ENCODE data around the gene EML6.

EML6 gene

DNA sequence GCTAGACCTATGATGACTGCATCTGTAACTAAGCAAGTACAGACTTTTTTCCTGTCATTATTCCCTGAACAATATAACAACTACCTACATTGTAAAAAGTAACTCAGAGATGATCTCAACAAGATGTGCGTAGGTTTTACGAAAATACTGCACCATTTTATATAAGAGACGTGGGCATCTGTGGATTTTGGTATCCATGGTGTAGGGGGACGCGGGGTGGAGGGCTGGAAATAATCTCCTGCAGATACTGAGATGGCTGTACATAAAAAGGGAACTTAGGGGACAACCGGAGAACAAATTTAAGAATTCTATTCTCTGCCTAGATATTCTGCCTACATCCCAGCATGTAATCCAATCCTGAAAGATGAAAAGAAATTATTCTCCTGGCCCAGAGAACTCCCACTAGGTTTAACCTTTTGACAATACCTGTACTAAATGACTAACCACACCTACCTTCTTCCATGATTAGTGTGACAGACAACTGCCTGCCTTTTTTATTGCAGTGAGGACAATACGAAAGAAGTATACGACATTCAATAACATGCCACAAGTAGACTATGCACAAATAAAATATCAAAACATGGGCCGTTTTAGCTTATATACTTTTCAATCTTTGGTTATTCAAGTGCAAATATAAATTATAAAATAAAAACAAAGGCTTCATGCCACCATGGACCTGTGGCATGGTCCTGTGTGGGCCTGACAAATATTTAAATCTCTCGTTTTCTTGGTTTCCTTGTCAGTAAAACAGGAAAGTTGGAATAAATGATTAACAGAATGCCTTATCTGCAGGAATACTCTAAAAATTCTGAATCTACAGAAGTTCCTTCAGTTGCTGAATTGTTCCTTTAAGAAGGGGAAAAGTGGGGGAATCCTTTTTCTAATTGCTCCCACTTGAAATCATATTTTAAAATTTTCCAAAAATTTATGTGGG, 280.5 kb downstream of the EML6 start:
- no peak for DNase-seq (ENCODE audit: low spot score)

DNA sequence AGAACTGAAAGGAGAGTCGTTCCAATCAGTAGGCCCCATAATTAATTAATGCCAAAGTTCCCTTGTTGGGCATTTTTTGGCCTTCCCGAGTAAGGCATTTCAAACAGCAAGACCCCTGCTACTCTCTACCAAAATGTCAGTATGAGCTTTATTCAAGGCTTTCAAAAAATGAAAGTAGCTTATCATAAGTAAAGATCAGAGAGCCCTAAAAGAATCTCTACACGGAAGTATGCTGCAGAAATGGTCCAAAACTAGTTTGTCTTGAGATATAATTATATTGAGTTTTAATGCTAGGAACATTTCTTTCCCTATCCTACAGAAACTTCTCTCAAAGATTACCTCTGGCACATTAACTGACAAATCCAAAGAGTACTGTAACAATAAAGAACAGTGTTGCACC, 282.8 kb downstream of the EML6 start:
- no peak for DNase-seq (ENCODE audit: low spot score)

DNA sequence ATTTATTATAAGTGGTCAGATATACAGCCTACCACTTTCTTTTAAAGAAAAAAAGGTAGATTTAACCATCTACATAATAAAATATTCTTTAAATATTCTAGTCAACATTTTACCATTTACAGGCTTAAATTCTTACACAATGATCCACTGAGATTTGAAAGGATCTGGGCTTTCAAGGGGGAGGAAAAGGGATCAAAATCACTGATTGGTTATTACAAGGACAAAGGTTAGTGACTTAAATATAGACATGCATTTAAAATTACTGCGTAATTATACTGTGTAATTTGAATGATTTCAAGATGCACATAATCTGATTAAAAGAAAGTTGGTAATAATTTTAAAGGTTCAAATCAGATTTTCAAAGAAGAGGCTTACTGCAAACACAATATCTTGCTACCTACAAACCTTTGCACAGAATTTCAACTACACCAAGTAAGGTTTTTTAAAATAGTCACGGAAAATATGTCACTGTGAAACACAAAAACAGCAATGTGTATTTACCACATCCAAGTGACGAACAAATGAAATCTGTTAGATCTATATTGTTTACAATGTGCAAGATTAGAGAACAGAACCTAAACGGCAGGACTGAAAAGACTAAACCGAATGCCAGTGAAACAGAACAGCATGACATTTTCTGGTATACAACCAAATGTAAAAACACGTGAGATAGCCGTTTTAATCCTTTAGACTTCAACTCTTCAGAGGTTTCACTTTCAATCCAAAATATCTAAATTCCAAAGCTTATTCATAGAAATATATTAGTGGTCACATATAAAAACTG, 286.0 kb downstream of the EML6 start:
- DNase-seq (ENCODE audit: low spot score): no peak

DNA sequence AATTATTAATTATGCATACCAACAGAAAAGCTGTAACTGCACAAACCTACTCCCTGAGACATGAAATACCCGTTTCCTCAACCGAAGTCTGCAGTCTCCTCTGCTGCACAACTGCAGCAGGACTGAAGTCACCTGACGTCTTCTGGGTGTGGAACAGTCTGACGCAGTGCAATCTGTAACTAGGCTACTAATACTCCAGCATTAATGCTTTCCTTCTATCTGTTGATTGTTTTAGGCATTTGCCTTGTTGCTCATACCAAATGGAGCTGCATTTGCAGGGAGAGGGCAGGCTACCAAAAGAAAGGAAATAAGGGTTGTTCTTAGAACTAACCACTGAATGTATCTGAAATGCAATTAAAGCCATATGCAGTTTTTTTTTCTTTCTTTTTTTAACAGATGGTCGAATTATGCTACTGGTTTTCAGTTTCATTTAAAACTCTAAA, 286.7 kb downstream of the EML6 start:
- peak; percentile 54 for DNase-seq (ENCODE audit: low spot score)

DNA sequence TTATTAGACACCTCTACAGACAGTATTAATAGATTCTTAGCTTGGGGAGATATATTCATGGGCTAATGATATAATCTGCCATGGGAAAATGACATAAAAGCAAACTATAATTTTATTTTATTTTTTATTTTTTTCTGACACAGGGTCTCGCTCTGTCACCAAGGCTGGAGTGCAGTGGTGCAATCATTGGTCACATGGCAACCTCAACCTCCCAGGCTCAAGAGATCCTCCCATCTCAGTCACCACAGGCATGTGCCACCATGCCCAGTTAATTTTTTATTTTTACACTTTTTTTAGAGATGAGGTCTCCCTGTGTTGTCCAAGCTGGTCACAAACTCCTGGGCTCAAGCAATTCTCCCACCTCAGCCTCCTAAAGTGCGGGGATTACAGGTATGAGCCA, 287.5 kb downstream of the EML6 start:
- DNase-seq (ENCODE audit: low spot score): no peak

DNA sequence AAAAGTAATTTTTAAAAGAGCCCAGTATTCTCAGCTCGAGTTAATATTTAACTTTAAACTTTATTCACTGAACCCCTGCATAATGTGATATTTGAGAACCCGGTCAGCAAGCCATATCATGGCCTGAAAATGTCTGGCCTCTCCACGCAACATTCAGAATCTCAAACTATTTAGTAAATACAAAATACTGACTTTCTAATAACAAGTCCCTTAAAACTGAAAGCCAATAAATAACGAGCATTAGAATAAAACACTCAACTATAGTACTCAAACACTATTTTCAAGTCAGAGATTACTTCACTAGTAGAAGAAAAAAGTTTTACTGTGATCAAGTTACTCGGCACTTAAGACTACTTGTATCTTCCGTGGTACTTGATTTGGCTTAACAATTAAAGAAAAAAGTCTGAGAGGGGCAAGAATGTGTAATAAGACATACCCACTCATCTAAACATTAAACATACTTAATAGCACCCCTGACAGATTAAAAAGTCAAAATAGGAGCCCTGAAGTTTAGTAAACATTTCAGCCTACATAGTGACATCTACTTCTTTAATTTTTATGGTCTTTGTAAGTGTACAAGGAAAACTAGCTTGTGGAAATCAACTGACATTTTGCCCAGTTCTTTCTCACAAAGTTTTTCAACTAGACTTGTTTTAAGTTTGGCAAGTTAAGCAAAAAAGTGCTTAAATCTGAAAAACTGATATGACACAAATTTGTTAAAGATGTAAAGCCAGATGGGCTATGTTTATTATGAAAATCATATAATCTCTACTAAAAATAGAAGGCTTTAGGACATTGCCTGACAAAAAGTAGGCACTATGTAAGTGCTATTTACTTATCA, 288.6 kb downstream of the EML6 start:
- DNase-seq (ENCODE audit: low spot score): no peak

DNA sequence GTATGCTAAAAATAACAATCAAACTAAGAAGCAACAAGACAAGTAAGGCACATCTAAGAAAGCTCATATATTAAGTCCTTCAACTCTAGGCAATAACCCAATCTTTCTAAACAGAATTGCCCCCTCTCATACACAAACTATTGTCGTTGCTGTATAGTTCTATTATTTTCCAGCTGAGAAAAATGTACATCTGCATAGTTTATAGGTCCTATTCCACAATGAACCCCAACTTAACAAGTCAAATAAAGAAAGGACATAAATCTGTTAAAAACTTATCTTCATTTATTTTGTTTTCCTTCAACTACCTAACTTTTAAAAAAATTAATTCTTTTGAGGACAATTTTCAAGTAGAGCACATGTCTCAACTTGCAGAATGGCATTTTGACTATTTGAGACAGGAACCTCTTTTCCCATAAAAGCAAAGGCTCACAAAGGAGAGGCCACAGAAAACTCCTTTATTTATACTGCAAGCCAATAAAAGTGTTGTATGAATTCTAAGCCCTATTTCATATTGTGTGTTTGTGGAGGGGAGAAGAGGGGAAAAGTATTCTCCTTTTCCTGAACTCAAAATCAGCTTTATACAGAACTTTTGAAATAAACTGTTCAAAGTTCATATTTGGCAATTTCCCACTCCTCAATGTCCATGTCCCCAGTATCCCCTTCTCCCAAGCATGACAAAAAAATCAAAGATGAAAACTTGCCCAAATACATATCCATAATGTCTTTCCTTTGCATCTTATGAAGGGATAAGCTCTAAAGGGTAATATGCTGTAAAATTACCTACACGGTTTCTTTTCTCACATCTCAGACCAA, 289.4 kb downstream of the EML6 start:
- no peak for DNase-seq (ENCODE audit: low spot score)

DNA sequence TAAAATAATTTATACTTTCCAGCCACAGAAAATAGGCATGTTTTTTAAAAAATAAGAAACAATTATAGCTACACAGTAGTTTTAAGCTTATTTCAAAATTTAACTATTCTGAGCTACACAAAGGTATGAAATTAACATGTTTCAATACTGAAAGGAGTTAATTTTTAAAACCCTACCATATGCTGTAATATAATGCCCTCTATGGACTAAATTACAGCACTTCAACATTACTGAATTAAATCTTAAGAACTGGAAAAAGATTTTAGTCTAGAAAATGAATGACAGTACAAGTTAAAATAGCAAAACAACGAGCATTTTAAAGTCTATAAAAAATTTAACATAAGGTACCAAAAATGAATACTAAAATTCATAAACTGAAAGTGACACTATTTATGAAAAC, 290.5 kb downstream of the EML6 start:
- DNase-seq (ENCODE audit: low spot score): no peak

DNA sequence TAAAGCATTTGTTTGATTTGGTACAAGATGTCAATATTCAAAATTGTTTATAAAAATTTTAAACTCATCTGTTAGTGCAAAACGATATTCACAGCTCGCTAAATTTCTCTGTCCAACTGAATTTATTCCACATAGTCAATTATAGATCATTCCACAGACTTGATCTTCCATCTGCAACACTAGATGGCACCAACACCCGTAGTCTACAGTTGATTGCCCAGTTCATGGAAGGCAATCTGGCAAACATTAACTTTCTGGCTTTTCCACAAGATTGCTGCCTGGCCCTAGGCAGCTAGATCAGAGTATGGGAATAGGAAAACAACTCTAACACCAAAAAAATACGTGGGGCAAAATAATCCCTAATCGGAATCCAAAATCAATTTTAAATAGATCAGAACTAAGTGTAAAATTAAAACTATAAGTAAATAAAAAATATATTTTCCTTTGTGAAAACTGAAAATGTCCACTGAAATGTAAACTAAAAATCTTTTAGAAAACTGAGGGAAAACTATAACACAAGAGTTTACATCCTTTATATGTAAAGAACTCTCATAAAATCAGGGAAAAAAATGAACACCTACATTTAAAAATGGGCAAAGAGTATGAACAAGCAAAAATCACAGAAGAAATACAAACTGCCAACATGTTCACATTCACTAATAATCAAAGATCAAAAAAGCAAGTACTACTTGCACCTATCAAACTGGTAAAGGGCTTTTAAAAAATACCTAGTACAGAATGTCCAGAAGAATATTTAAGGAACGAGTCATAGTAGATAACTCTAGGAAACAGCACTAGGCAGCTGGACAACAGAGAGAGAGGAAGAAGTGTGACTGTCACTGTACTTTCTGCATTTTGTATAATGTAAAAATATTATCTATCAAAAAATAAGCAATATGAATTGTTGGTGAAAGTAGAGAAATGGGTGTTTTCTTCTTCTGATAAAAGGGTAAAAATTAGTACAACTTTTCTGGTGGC, 291.8 kb downstream of the EML6 start:
- DNase-seq (ENCODE audit: low spot score): peak; percentile 61

DNA sequence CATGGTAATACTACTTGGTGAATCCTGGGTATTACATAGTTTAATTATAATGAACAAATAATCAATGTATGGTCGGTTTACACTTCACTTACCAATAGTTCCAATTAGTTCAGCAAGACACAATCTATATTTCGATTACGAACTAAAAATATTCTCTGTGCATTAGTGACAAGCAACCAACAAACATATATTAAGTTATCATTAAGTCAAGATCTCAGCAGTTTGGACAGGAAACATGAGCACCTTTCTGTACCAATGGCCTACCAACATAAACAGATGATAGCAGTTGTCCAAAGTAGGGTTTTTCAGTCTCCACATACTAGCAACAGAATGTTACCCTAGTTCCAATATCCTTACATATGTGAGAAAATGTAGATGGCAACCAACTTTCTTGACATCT, 294.0 kb downstream of the EML6 start:
- no peak for DNase-seq (ENCODE audit: low spot score)

DNA sequence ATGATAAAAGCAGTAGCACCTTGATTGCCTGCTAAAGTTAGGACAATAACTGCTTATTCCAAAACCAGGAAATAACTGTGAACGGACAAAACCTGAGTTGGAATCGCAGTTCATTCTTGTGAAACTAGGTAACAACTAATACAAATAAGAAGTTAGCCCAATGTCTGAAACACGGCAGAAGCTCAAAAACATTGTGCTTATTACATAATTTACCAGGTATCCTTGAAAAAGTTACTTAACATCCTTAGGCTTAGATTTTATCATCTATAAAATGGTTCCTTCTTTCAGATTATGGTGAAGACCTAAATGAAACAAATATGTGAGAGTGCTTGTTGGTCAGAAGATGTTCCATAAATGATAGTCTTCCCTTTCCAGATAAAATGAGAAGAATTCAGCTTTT, 294.4 kb downstream of the EML6 start:
- no peak for DNase-seq (ENCODE audit: low spot score)

DNA sequence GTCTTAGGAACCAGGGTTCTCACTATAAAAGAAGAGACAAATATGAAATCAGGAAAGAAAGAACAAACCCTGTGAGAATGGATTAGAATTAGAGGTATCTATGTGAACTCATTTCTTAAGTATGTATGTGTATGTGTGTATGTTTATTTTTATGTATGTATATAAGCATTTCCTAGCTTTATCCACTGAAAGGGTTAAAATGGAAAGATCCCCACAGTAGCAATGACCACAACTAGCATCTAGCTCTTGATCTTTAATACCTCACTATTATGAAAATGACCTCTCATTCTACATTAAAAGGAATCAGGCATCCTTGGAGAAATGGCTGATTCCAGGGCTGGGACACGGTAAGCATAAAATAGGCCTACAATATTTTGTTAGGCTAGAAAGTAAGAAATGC, 295.2 kb downstream of the EML6 start:
- DNase-seq (ENCODE audit: low spot score): no peak

DNA sequence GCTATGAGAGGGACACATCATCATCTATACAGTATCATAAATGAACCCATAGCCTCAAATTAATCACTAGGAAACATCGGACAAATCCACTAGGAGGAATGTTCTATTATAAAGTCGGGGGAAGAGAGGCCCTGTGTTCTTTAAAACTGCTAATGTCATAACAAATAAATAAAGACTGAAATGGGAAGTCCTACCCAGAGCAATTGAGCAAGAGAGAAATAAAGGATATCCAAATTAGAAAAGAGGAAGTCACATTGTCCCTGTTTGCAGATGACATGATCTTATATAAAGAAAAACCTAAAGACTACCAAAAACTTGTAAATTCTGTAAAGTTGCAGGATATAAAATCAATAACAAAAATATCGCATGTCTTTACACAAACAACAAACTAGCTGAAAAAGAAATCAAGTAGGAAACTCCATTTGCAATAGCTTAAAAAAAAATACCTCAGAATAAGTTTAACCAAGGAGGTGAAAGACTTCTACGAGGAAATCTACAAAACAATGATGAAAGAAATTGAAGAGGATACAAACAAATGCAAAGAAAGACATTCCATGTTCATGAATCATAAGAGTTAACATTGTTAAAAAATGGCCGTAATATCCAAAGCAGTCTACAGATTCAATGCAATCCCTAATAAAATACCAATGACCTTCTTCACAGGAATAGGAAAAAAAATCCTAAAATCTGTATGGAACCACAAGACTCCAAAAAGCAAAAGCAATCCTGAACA, 296.2 kb downstream of the EML6 start:
- no peak for DNase-seq (ENCODE audit: low spot score)

Measured in CD4-positive, alpha-beta T cell treated with Interleukin-15 for 4 hours (primary cell).